Bronchial epithelial cell (primary cell): ENCODE results near the gene CLIC6. TPM values are rescaled to one million over a fixed set of nuclear protein-coding genes. Genes with fewer than 3 reads are reported as not detected.

Experiments used
- DNase-seq: peaks from one replicate; pipeline ENCODE4 v3.0.0-alpha.2; 2010; ENCODE audit warnings: low read depth
- FAIRE-seq: peaks from 2 replicates; lab custom pipeline; 2011; peaks lifted over from hg19 to GRCh38; lab: Jason Lieb, UNC
- H3K27me3 ChIP-seq: 2 replicates; pipeline ENCODE4 v1.5.1; 2011; ENCODE audit warnings: low read length; ENCODE audit not compliant: control insufficient read depth, insufficient read depth
- H3K36me3 ChIP-seq: 2 replicates; pipeline ENCODE4 v1.5.1; 2011; ENCODE audit warnings: low read length; ENCODE audit not compliant: control insufficient read depth, insufficient read depth
- H3K4me3 ChIP-seq: 2 replicates; pipeline ENCODE4 v1.5.1; 2011; ENCODE audit warnings: mild to moderate bottlenecking, low read depth, low read length, control low read depth
- total RNA-seq: library from RNA; depleted of rRNA; stranded (reverse); fragments of >200 nt; gene quantifications from 2 replicates; pipeline ENCODE4 v1.2.1, GENCODE V29; 2014
- TF ChIP-seq, protein P1 (sequence below): IDR thresholded peaks from 2 replicates; pipeline ENCODE4 v1.5.1; 2011; ENCODE audit warnings: mild to moderate bottlenecking, moderate library complexity, low read length, control low read depth, inconsistent platforms; ENCODE audit not compliant: insufficient read depth, severe bottlenecking

Gene CLIC6
- 0.26 TPM in 1 of 2 replicates, not detected in the other for total RNA-seq

- Histone ChIP-seq H3K27me3 (peaks cover 36% of the 10 kb centered on the region), H3K4me3 (no peak within 1 kb of the TSS), H3K36me3 (no peaks in the 10 kb centered on the region)
- FAIRE-seq (no peak), DNase-seq (no peak)
- TF ChIP-seq, protein P1, sequence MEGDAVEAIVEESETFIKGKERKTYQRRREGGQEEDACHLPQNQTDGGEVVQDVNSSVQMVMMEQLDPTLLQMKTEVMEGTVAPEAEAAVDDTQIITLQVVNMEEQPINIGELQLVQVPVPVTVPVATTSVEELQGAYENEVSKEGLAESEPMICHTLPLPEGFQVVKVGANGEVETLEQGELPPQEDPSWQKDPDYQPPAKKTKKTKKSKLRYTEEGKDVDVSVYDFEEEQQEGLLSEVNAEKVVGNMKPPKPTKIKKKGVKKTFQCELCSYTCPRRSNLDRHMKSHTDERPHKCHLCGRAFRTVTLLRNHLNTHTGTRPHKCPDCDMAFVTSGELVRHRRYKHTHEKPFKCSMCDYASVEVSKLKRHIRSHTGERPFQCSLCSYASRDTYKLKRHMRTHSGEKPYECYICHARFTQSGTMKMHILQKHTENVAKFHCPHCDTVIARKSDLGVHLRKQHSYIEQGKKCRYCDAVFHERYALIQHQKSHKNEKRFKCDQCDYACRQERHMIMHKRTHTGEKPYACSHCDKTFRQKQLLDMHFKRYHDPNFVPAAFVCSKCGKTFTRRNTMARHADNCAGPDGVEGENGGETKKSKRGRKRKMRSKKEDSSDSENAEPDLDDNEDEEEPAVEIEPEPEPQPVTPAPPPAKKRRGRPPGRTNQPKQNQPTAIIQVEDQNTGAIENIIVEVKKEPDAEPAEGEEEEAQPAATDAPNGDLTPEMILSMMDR: no peak
Observed at GRCh38 chr21:34668803-34669148, at the start of gene CLIC6. TSS of gene CLIC6 (plus strand) at chr21:34668994. CDS start at chr21:34669389, 395 bp downstream.

GRCh38 chr21:34619841-34620665 lies 48.7 kb upstream of the CLIC6 start:
- H3K36me3 ChIP-seq: no peaks in the 10 kb centered on the region
- FAIRE-seq: no peak
- DNase-seq: no peak
- TF ChIP-seq, protein P1: no peak
- no peak overlapping the region for H3K4me3 ChIP-seq
- H3K27me3 ChIP-seq: peaks cover 4% of the 10 kb centered on the region

DNA sequence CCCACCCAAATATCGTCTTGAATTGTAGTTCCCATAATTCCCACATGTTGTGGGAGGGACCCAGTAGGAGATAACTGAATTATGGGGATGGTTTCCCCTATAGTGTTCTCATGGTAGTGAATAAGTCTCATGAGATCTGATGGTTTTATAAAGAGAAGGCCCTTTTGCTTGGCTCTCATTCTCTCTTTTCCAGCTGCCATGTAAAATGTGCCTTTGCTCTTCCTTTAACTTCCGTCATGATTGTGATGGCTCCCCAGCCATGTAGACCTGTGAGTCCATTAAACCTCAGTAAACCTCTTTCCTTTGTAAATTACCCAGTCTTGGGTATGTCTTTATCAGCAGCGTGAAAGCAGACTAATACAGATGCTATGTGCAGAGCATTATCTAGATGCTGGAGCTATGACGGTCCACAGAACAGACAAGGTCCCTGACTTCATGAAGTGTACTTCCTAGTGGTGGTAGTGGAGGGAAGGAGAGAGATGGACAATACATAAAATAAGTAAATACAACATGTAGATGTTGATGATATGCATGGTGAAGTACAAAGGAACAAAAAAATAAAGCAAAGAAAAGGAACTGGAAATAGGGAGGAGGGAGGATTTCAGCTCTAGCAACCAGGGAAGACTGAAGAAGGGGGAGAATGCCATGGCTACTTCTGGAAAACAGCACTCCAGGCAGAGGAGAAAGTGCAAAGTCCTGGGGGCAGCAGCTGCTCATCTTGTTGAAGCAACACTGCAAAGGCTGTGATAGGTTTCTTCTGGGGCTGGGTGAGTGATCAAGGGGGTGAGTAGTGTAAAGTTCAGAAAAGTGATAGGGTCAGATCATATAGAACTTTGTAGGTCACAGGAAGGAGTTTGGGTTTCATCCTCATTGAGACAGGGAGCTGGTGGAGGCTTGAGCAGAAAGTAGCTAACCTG lies 47.1 kb upstream of the CLIC6 start:
- FAIRE-seq (no peak), DNase-seq (no peak)
- TF ChIP-seq, protein P1: no peak
- H3K4me3 ChIP-seq: no peak overlapping the region
- H3K36me3 ChIP-seq: no peaks in the 10 kb centered on the region
- H3K27me3 ChIP-seq: peaks cover 6% of the 10 kb centered on the region

DNA sequence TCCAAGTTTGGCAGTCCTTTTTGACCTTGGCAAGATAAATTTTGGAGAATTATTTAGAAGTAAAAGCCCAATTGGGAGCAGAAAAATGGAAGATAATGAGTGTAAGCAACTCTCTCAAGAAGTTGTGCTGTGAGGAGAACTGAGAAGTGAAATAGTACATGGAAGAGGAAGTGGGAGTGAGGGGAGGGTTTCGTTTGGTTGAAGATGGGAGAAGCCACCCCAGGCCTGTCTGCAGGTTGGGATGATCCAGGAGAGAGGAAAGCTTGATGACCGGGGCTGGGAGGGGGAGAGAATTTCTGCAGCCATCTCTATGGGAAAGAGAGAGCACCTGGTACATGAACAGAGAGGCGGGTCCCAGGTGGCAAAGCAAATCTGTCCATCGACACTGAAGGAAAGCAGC lies 45.3 kb upstream of the CLIC6 start:
- DNase-seq: no peak
- H3K27me3 ChIP-seq: peaks cover 4% of the 10 kb centered on the region

GRCh38 chr21:34625030-34625593 lies 43.7 kb upstream of the CLIC6 start:
- FAIRE-seq: no peak

More for the DNA sequence above, 45.3 kb upstream of the CLIC6 start:
- TF ChIP-seq, protein P1: no peak
- no peaks in the 10 kb centered on the region for H3K36me3 ChIP-seq
- H3K4me3 ChIP-seq: no peak overlapping the region
- FAIRE-seq: no peak

More at GRCh38 chr21:34625030-34625593, 43.7 kb upstream of the CLIC6 start:
- no peak for DNase-seq
- Histone ChIP-seq H3K4me3 (no peak overlapping the region), H3K27me3 (peaks cover 4% of the 10 kb centered on the region), H3K36me3 (no peaks in the 10 kb centered on the region)
- TF ChIP-seq, protein P1: no peak
